Islet precursor cell (in vitro differentiated cells): ENCODE results near the gene TMEM184A.
"Not testable (repeated sequence)": the region's sequence is repeated elsewhere in the genome, so short reads cannot be mapped to it uniquely, and the experiment has no call there.

ENCODE experiments used
- DNase-seq: peaks from one replicate; pipeline ENCODE4 v3.0.0-alpha.2; 2018

Gene TMEM184A

GRCh38 chr7:1588978-1589377, 33.0 kb upstream of the TMEM184A start:
- no peak for DNase-seq

GRCh38 chr7:1587738-1588137, 31.7 kb upstream of the TMEM184A start:
- no peak for DNase-seq

DNA sequence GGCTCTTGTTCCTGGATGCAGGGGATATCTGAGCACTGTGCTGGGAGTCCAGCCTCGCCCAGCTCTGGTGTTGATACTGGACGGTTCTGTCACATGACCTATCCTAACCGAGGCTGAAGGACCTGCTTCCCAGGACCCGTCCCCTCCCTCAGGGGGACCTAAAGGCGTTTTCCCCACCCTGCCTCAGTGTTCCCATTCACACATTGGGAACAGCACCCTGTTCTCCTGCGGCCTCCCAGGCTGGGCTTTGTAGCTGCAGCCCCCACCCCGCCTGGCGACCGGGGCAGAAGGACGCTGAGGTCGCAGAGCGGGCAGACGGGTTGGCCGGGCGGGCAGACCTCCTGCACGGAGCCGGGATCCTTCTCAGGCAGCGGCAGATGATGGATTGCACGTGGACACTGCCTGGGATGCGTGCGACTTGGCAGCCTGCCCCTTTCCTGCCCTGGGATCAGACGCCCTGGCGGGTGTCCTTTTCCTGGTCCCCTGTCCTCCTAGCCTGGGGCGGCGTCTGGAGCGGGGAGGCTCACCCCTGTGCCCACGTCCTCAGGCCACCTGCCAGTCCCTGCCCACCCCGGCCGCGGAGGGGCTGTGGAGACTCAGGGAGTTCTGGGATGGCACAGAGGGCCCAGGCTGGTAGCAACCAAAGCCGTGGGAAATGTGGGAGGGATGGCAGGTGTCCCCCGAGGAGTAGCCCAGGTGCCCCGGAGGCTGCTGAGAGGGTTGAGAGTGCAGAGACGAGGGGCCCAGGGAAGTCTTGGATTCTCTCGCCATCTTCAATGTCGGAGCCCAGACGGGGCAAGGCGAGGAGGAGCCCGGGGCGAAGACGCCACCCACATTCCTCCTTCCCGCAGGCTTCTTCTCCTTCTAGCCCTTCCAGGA, 31.1 kb upstream of the TMEM184A start:
- no peak for DNase-seq

GRCh38 chr7:1586126-1586826, 30.3 kb upstream of the TMEM184A start:
- no peak for DNase-seq

- no peak for DNase-seq
Measured at GRCh38 chr7:1585142-1585981, 29.4 kb upstream of the TMEM184A start.

GRCh38 chr7:1584700-1585099, 28.7 kb upstream of the TMEM184A start:
- no peak for DNase-seq

- DNase-seq, result not testable (repeated sequence)
Measured at GRCh38 chr7:1583241-1583930, 27.4 kb upstream of the TMEM184A start.

DNA sequence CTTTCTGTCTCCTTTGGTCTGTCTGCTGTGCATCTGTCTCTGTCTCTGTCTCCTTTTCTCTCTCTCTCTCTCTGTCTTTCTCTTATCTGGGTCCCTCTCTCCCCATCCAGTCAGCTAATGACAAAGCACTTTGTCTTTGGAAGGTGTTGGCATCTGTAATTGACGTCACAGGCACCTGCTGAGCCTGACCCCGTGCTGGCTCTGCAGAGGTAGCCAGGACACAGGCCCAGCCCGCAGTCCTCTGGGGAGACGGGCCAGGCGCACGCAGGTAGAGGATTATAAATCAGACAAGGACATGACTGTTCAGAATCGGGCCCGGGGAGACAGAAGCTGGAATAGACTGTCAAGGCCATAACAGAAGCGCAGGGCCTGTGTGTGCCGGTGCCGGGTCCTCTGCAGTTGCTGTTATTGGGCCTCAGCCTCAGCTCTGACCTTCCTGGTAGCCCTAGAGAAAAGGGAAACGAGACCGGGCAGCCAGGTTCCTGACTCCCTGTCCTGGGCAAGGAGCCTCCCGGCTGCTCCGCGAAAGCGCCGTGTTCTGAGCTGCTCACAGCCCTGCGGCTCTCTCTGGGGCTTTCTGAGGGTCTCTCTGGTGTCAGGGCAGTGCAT, 24.5 kb upstream of the TMEM184A start:
- DNase-seq, result no peak

DNA sequence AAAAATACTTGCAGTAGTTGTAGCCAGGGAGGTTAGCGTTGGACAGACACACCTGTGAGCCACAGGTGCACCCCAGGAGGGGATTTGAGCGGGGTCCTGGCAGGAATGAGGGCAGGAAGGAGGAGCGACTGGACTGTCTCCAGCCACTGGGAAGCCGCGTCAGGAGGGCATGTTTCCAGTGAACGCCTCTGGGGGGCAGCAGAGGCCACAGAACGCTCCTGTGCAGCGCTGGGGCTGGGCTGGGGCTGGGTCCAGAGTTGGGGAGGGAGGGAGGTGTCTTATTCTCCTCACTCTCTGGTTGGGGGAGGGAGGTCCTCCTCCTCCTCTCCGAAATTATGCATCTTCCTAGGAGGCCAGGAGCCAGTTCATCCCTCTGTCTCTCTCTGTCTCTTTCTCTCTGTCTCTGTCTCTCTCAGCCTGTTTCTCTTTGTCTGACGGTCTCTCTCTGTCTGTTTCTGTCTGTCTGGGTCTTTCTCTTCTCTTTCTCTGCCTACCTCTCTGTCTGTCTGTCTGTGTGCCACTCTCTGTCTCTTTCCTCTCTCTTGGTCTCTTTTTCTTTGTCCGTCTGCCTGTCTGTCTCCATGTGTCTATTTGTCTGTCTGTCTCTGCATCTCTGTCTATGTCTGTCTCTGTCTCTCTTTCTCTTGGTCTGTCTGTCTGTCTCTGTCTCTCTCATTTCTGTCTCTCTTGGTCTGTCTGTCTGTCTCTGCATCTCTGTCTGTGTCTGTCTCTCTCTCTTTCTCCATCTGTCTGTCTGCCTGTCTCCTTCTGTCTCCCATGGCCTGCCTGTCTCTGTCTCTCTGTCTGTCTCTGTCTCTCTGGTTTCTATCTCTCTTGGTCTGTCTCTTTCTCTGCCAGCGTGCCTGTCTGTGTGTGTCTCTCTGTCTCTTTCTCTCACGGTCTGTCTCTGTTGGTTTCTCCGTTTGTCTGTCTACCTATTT, 23.7 kb upstream of the TMEM184A start:
- DNase-seq, result peak; percentile 89

- no peak for DNase-seq
Measured at GRCh38 chr7:1578513-1578912, 22.5 kb upstream of the TMEM184A start.

DNA sequence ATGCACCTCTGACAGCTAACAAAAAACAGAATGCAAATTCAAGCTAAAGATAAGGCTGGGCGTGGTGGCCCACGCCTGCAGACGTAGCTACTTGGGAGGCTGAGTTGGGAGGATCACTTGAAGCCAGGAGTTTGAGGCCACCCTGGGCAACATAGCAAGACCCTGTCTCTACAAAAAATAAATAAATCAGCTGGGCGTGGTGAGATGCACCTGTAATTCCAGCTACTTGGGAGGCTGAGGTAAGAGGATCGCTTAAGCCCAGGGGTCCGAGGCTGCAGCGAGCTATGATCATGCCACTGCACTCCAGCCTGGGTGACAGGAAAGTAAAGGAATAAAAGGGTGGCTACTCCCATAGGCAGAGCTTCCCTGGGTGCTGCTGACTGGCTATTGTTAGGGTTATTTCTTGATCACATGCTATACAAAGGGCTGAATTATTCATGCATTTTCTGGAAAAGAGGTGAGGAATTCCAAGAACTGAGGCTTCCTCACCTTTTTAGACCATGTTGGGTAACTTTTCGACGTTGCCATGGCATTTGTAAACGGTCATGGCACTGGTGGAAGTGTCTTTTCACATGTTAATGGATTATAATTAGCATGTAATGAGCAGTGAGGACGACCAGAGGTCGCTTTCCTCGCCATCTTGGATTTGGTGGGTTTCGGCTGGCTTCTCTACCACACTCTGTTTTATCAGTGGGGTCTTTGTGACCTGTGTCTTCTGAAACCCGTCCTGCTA, 20.7 kb upstream of the TMEM184A start:
- DNase-seq, result no peak

DNA sequence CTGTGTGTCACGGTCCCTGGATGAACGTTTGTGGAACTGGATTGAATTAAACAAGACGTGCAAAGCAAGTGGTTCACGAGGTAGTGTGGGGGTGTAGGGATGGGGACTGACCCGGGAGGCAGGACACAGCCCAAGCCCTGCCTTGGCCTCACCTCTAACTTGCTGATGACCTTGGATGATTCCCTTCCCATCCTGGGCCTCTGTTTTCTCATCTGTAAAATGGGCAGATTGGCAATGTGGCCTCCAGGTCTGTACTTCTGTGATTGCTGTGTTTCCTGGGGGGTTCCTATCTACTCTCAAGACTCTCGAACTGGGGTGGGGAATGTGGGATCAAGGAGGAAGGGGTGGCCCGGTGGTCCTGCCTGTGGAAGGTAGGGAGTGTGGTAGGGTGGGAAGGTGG, 19.8 kb upstream of the TMEM184A start:
- DNase-seq, result no peak

DNA sequence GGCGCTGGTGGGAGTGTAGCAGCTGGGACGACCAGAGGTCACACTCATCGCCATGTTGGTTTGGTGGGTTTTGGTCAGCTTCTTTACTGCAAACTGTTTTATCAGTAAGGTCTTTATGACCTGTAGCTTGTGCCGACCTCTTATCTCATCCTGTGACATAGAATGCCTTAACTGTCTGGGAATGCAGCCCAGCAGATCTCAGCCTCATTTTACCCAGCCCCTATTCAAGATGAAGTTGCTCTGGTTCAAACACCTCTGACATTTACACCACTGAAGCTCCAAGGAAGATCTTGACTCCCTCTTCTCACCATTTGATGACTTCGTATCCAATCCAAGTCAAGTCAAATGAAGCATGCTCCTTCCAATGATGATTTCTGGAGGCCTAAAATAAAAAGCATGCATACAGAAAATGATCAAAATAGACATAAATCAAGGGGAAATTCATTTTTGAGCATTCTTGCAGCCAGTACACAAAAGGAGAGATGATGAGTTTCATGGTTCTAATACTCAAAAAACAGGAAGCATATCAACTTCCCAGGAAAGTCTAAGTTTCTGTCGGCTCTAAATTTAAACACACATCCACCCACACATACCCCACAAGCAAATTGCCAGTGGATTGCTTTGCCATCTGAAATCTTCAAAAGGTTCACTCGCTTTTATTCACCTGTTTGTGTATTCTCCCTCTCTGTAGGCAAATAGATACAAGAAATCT, 16.3 kb upstream of the TMEM184A start:
- DNase-seq, result no peak

GRCh38 chr7:1569833-1570632, 14.0 kb upstream of the TMEM184A start, which contains the start of gene PSMG3:
TSS of gene PSMG3 (minus strand) at chr7:1570032. CDS start at chr7:1569339, 693 bp downstream.
- DNase-seq, result peak; percentile 85

DNA sequence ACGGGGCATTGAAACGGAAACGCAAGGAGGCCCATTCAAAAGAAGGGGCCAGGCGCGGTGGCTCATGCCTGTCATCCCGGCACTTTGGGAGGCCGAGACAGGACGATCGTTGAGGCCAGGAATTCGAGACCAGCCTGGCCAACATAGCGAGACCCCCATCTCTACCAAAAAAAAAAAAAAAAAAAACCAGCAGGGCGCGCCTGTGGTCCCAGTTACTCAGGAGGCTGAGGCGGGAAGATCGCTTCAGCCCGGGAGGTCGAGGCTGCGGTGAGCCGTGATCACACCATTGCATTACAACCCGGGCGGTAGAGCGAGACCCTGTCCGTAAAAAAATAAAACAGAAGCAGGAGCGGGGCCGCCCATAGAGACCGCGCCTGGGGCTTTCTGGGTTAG, 13.4 kb upstream of the TMEM184A start:
- no peak for DNase-seq

DNA sequence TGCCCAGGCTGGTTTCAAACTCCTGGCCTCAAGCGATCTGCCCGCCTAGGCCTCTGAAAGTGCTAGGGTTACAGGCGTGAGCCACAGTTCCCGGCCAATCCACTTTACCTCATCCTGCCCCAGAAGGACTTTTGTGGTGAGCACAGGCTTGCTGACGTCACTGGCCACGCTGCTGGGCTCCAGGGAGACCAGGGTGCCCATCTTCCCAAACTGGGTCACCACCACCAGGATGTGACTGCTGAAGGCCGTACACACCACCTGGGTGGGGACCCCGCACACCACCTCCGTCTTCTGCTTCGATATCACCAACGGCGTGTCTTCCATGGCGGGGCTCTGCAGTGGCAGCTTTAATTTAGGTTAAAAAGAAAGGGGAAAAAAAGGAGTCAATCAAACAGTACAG, 13.0 kb upstream of the TMEM184A start:
- DNase-seq, result no peak

- no peak for DNase-seq
Measured at GRCh38 chr7:1567896-1568510, 12.0 kb upstream of the TMEM184A start.
